NB4 (cell line): ENCODE results near the gene SPATA20.
A peak's percentile ranks its signal among the peaks of the same experiment; 100 is the strongest.

Experiments used
- DNase-seq: peaks from one replicate; pipeline ENCODE4 v3.0.0; 2010; ENCODE audit warnings: low read depth
- H3K4me3 ChIP-seq: one replicate; pipeline ENCODE4 v1.5.1; 2011; ENCODE audit warnings: mild to moderate bottlenecking, low read depth, low read length, moderate library complexity
- CTCF ChIP-seq: IDR thresholded peaks from one replicate; pipeline ENCODE4 v1.5.1; 2012; ENCODE audit warnings: low read depth, low read length
- MAX ChIP-seq: IDR thresholded peaks from 2 replicates; pipeline ENCODE4 v1.6.1; 2011; ENCODE audit warnings: low read depth, low read length
- MYC ChIP-seq: IDR thresholded peaks from 2 replicates; pipeline ENCODE4 v1.6.1; 2011; ENCODE audit warnings: low read depth, low read length
- POLR2A ChIP-seq: IDR thresholded peaks from 2 replicates; pipeline ENCODE4 v1.6.1; 2011; ENCODE audit warnings: mild to moderate bottlenecking; ENCODE audit not compliant: insufficient read length; ENCODE audit errors: extremely low read depth

SPATA20 gene

GRCh38 chr17:50539762-50540559 lies 7.0 kb upstream of the SPATA20 start:
- H3K4me3 ChIP-seq, result no peak overlapping the region
- TF ChIP-seq POLR2A (no peak), CTCF (no peak), MAX (no peak), MYC (no peak)
- no peak for DNase-seq

- no peak for TF ChIP-seq MAX
- no peak for TF ChIP-seq POLR2A
- no peak for TF ChIP-seq CTCF
- no peak for TF ChIP-seq MYC
- DNase-seq, result no peak
- no peak overlapping the region for H3K4me3 ChIP-seq
Measured at GRCh38 chr17:50540560-50541401, 6.2 kb upstream of the SPATA20 start.

- TF ChIP-seq MYC (no peak), CTCF (no peak), POLR2A (no peak), MAX (no peak)
- peak overlapping the region; percentile 43 for H3K4me3 ChIP-seq
Measured at GRCh38 chr17:50541402-50541715, 5.6 kb upstream of the SPATA20 start.

GRCh38 chr17:50541716-50542688 lies 5.0 kb upstream of the SPATA20 start:
- DNase-seq, result peak; percentile 84
- no peak for TF ChIP-seq CTCF
- TF ChIP-seq MYC, result no peak
- TF ChIP-seq MAX, result peak; percentile 63
- peak; percentile 44 for TF ChIP-seq POLR2A
- peak overlapping the region; percentile 55 for H3K4me3 ChIP-seq

More at GRCh38 chr17:50541402-50541715, 5.6 kb upstream of the SPATA20 start:
- DNase-seq, result no peak
